Fibroblast of skin of left quadriceps (primary cell): ENCODE data around the gene FUT1.
"Not testable (repeated sequence)": the region's sequence is repeated elsewhere in the genome, so short reads cannot be mapped to it uniquely, and the experiment has no call there.

Source experiments
- DNase-seq, 2 experiments: peaks; one replicate each; pipeline ENCODE4 v3.0.0-alpha.2; 2013; ENCODE audit warnings: low read depth in 2 of 2

Gene FUT1

GRCh38 chr19:48718106-48718505, 34.3 kb downstream of the FUT1 start:
- DNase-seq, result not testable (repeated sequence)

GRCh38 chr19:48716562-48717291, 35.7 kb downstream of the FUT1 start:
- peak; percentile 36 to 40 for DNase-seq

- no peak for DNase-seq
Measured at GRCh38 chr19:48715681-48716171, 36.7 kb downstream of the FUT1 start.

GRCh38 chr19:48714759-48715675, 37.4 kb downstream of the FUT1 start:
- no peak for DNase-seq

GRCh38 chr19:48713864-48714755, 38.3 kb downstream of the FUT1 start:
- peak; percentile 99 for DNase-seq

GRCh38 chr19:48713041-48713863, 39.2 kb downstream of the FUT1 start:
- no peak for DNase-seq

- DNase-seq, result no peak
Measured at GRCh38 chr19:48711106-48711662, 41.3 kb downstream of the FUT1 start.

GRCh38 chr19:48708471-48708870, 44.0 kb downstream of the FUT1 start:
- no peak for DNase-seq

- DNase-seq, result no peak
Measured at GRCh38 chr19:48705431-48705830, 47.0 kb downstream of the FUT1 start.

- DNase-seq, result no peak
Measured at GRCh38 chr19:48703316-48703715, 49.1 kb downstream of the FUT1 start.

GRCh38 chr19:48702701-48703100, 49.7 kb downstream of the FUT1 start:
- DNase-seq, result no peak

GRCh38 chr19:48698046-48698445, 54.4 kb downstream of the FUT1 start:
- peak; percentile 51 to 54 for DNase-seq
